ENCODE measurements around the gene PHLPP2.
"Not testable (repeated sequence)": the region's sequence is repeated elsewhere in the genome, so short reads cannot be mapped to it uniquely, and the experiment has no call there.

PHLPP2 gene

DNA sequence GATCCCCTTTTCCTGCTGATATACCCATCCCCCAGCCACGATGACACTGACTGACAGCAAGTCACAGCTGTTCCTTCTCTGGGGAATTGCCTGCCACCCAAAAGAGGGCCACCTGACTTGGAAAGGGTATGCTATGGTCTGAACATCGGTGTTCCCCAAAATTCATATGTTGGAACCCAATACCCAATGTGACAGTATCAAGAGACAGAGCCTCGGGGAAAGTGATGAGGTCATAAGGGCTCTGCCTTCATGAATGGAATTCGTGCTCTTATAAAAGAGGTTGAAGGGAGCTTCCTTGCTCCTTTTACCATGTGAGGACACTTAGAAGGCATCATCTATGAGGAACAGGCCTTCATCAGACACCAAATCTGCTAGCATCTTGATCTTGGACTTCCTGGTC, 106.1 kb downstream of the PHLPP2 start:
- TF ChIP-seq, protein P1, sequence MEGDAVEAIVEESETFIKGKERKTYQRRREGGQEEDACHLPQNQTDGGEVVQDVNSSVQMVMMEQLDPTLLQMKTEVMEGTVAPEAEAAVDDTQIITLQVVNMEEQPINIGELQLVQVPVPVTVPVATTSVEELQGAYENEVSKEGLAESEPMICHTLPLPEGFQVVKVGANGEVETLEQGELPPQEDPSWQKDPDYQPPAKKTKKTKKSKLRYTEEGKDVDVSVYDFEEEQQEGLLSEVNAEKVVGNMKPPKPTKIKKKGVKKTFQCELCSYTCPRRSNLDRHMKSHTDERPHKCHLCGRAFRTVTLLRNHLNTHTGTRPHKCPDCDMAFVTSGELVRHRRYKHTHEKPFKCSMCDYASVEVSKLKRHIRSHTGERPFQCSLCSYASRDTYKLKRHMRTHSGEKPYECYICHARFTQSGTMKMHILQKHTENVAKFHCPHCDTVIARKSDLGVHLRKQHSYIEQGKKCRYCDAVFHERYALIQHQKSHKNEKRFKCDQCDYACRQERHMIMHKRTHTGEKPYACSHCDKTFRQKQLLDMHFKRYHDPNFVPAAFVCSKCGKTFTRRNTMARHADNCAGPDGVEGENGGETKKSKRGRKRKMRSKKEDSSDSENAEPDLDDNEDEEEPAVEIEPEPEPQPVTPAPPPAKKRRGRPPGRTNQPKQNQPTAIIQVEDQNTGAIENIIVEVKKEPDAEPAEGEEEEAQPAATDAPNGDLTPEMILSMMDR (IDR thresholded peaks at IDR 0.05; ENCODE audit: insufficient read depth, low read depth, low read length, missing control alignments), result no peak
- no peak for DNase-seq (ENCODE audit: low read depth)
- H3K4me3 ChIP-seq (ENCODE audit: low read length), result no peak overlapping the region

DNA sequence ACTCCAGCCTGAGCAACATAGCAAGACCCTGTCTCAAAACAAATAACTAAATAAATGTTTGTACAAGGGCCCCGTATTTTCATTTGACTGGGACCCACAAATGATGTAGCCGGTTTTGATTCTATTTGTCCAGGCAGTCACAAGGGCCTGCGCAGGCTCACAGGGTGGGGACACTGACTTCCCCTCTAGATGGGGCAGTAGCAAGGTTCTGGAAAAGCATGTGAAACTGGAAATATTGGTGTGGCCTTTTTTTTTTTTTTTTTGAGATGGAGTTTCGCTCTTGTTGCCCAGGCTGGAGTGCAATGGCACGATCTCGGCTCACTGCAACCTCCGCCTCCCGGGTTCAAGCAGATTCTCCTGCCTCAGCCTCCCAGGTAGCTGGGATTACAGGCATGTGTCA, 109.5 kb downstream of the PHLPP2 start:
- DNase-seq (ENCODE audit: low read depth); H3K4me3 ChIP-seq (ENCODE audit: low read length): not testable (repeated sequence)

DNA sequence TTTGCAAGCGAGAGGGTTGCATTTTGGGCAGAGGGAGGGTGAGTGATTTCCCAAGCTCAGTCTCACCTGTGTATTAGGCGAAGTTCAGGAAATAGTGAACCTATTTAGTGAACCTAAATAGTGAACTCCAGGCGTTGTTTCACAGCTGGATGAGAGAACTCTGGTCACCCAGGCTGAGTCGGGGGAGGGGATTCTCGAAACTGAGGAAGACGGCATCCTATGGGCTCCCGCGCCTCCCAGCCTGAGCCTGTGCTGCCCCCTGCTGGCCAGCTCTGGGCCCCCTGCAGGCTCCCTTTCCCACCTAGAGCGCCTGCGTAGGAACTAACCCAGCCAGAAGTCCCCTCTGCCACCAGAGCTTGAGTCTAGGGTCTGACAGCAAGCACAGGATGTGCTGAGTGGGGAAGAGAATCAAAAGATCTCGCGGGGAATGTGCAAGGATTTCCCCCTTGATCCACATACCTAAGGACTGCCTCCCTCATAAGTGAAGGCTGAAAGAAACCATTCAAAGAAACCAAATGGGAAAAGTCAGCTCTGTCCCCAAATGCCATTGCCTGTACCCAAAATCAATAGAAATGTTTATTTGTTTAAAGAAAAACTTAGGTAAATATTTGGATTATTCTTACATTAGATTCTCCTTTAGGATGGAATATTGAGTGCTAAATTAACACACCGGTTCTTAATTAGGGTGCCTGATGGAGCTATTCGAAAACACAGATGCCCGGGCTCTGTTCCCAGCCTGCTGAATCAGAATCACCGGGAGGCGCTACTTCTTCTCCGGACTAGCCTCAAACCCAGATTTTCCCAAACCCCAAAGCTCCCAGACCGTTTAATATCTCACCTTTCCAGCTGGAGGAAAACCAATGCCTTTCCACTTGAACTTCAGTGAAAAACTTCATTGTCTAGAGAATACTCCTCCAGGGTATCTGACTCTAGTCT, 113.3 kb downstream of the PHLPP2 start:
- H3K4me3 ChIP-seq (ENCODE audit: low read length), result no peak overlapping the region
- TF ChIP-seq, protein P1 (IDR thresholded peaks at IDR 0.05; ENCODE audit: insufficient read depth, low read depth, low read length, missing control alignments), result peak; percentile 94
- peak; percentile 63 for DNase-seq (ENCODE audit: low read depth)

DNA sequence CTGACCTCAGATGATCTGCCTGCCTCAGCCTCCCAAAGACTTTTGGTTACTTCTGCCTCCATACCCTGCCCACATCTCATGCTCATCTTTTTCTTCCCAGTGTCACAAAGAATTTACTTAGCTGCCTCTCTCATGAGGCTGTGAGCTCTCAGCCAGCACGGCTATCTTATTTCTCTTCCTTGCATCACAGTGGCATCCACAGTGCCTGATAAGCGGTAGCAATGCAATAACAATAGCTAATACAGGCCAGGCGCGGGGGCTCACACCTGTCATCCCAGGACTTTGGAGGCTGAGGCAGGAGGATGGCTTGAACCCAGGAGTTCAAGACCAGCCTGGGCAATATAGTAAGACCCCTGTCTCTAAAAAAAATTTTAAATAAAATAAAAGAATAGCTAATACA, 114.1 kb downstream of the PHLPP2 start:
- no peak overlapping the region for H3K4me3 ChIP-seq (ENCODE audit: low read length)
- TF ChIP-seq, protein P1 (IDR thresholded peaks at IDR 0.05; ENCODE audit: insufficient read depth, low read depth, low read length, missing control alignments), result no peak
- DNase-seq (ENCODE audit: low read depth), result no peak

DNA sequence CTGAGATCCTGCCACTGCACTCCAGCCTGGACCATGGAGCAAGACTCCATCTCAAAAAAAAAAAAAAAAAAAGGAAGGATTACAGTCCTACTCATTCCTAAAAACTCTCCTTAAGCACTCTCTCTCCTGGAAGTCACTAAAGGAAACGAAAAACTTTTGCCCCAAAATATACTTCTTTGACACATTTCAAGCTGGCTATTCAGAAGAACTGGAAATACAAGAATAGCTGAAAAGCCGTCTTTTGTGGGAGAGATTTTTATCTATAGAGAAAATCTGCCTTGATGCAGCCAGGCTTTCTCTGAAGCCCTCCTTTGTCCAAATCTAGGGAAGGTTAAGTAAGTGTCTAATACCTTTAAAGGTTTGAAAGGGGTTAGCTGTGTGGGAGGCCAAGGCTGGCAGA, 115.4 kb downstream of the PHLPP2 start:
- TF ChIP-seq, protein P1 (IDR thresholded peaks at IDR 0.05; ENCODE audit: insufficient read depth, low read depth, low read length, missing control alignments), result no peak
- H3K4me3 ChIP-seq (ENCODE audit: low read length), result no peak overlapping the region
- no peak for DNase-seq (ENCODE audit: low read depth)

DNA sequence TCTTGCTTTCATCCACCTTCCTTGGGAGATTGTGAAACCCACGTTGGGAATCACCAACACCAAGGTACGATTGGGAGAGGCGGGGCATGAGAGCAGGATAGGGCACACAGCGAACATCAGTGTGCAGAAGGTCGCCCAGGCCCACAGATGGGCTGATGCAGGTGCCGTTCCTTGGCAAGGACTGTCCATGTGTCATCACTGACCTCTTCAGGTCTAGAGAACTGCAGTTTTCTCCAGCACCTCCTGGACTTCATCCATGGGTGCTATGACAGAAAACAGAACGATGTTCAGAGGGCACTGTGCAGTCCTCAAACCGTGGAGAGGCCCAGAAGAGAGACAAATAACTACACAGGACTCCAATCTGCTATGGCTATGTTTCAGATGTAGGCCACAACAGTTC, 123.7 kb downstream of the PHLPP2 start:
- no peak for DNase-seq (ENCODE audit: low read depth)
- TF ChIP-seq, protein P1 (IDR thresholded peaks at IDR 0.05; ENCODE audit: insufficient read depth, low read depth, low read length, missing control alignments), result no peak
- H3K4me3 ChIP-seq (ENCODE audit: low read length), result no peak overlapping the region

DNA sequence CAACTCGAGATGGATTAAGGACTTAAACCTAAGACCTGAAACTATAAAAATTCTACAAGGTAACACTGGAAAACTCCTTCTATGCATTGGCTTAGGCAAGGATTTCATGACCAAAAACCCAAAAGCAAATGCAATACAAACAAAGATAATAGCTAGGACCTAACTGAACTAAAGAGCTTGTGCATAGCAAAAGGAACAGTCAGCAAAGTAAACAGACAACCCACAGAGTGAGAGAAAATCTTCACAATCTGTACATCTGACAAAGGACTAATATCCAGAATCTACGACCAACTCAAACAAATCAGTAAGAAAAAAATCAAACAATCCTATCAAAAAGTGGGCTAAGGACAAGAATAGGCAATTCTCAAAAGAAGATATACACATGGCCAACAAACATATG, 126.1 kb downstream of the PHLPP2 start:
- H3K4me3 ChIP-seq (ENCODE audit: low read length); DNase-seq (ENCODE audit: low read depth): not testable (repeated sequence)

DNA sequence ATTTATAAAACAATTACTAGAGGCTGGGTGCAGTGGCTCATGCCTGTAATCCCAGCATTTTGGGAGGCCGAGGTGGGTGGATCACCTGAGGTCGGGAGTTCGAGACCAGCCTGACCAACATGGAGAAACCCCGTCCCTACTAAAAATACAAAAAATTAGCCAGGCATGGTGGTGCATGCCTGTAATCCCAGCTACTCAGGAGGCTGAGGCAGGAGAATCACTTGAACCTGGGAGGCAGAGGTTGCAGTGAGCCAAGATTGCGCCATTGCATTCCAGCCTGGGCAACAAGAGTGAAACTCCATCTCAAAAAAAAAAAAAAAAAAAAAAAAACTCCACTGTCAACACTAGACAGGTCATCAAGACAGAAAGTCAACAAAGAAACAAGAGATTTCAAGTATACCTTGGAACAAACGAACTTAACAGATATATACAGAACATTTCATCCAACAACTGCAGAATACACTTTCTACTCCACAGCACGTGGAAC, 129.1 kb downstream of the PHLPP2 start:
- H3K4me3 ChIP-seq (ENCODE audit: low read length); DNase-seq (ENCODE audit: low read depth): not testable (repeated sequence)
